H1 (cell line): ENCODE measurements around the gene SLC17A3. TPM values are rescaled to one million over a fixed set of nuclear protein-coding genes. Genes with fewer than 3 reads are reported as not detected.

Source experiments
- MAX ChIP-seq: IDR thresholded peaks from 2 replicates; pipeline ENCODE4 v1.6.1; 2012; ENCODE audit warnings: inconsistent platforms
- SIX5 ChIP-seq: IDR thresholded peaks from 2 replicates; pipeline ENCODE4 v1.6.1; 2011; ENCODE audit warnings: mild to moderate bottlenecking, low read depth, low read length
- polyA plus RNA-seq, 7 experiments: library from polyadenylated mRNA; depleted of rRNA in 3 of 7; stranded (reverse) in 5 of 7; unstranded in 2 of 7; fragments of >200 nt in 5 of 7; fragments of 200-250 nt in 2 of 7; gene quantifications; 1 replicate in 5 of 7; 2 replicates in 1 of 7; 4 replicates in 1 of 7; pipeline versions ENCODE4 v1.2.1 to v1.2.3, GENCODE V29; 2011 to 2013; ENCODE audit warnings: missing spikeins in 2 of 7, mixed read lengths in 2 of 7
- total RNA-seq: library from RNA; stranded (reverse); fragmentation: NEBNext Ultra II Directional; extraction: Animal tissue kit (Norgen Biotek cat#: 25700); gene quantifications from 2 replicates; pipeline ENCODE4 v1.2.1, GENCODE V29; 2021

The SLC17A3 gene
- total and polyA plus RNA-seq, 2 of the 8 experiments (the other 6 are each of a cell fraction or from before 2014, with no cell fraction given): not detected

GRCh38 chr6:25883536-25883935, 9.5 kb upstream of the SLC17A3 start (continued):
- TF ChIP-seq MAX: no peak
- no peak for TF ChIP-seq SIX5
